Suprapubic skin (tissue), 4 donors: ENCODE measurements around the gene PHOX2A. TPM values are rescaled to one million over a fixed set of nuclear protein-coding genes. Genes with fewer than 3 reads are reported as not detected.

Source experiments
- DNase-seq, 2 donors: peaks; one replicate each; pipeline ENCODE4 v3.0.0-alpha.2; 2019; ENCODE audit warnings: low spot score in 2 of 2
- H3K27ac ChIP-seq: fragments of 200-600 bp; sonication (generic); one replicate; pipeline ENCODE4 v1.5.1; 2019
- H3K27me3 ChIP-seq: fragments of 200-600 bp; sonication (generic); one replicate; pipeline ENCODE4 v1.5.1; 2019
- H3K36me3 ChIP-seq: fragments of 200-600 bp; sonication (generic); one replicate; pipeline ENCODE4 v1.5.1; 2019
- H3K4me1 ChIP-seq: fragments of 200-600 bp; sonication (generic); one replicate; pipeline ENCODE4 v1.5.1; 2019
- H3K4me3 ChIP-seq: fragments of 200-600 bp; sonication (generic); one replicate; pipeline ENCODE4 v1.5.1; 2019; ENCODE audit warnings: mild to moderate bottlenecking
- H3K9me3 ChIP-seq: fragments of 200-600 bp; sonication (generic); one replicate; pipeline ENCODE4 v1.5.1; 2019
- CTCF ChIP-seq, 2 donors: fragments of 200-600 bp in 1 of 2; fragments of 450-650 bp in 1 of 2; sonication (generic) in 1 of 2; IDR thresholded peaks; one replicate each; pipeline ENCODE4 v1.5.1; 2016 to 2019; ENCODE audit warnings: antibody characterized with exemption in 2 of 2, mild to moderate bottlenecking in 1 of 2, moderate library complexity in 1 of 2
- EP300 ChIP-seq: sonication (generic); formaldehyde crosslinking; IDR thresholded peaks from one replicate; pipeline ENCODE4 v1.6.1; 2017; ENCODE audit warnings: antibody characterized with exemption
- POLR2A ChIP-seq, 2 donors: fragments of 450-650 bp; IDR thresholded peaks; one replicate each; pipeline ENCODE4 v1.6.1; 2017; ENCODE audit warnings: antibody characterized with exemption in 2 of 2, mild to moderate bottlenecking in 2 of 2, moderate library complexity in 2 of 2
- POLR2AphosphoS5 ChIP-seq, 3 donors: sonication (generic); formaldehyde crosslinking; IDR thresholded peaks; one replicate each; pipeline ENCODE4 v1.6.1; 2017; ENCODE audit warnings: antibody characterized with exemption in 3 of 3
- WGBS: methylation state at CpG from one replicate; pipeline ENCODE4 v1.1.5; 2018; 5-methylcytosine and 5-hydroxymethylcytosine counted together
- total RNA-seq, 4 donors: library from RNA; depleted of rRNA; stranded (reverse); fragments of >200 nt; gene quantifications; one replicate each; pipeline ENCODE4 v1.1.0, GENCODE V29; 2016

PHOX2A gene
- total RNA-seq, 4 donors from 2014 or later, result not detected

GRCh38 chr11:72236774-72237111 lies 7.2 kb downstream of the PHOX2A start:
- no peak for DNase-seq
- no peak overlapping the region for H3K4me3 ChIP-seq
- peaks cover 62% of the 10 kb centered on the region for H3K36me3 ChIP-seq
- peaks cover 44% of the 10 kb centered on the region for H3K4me1 ChIP-seq
- H3K27ac ChIP-seq, result no peak overlapping the region
- WGBS, result 76% methylated on average over 2 of the region's 2 CpGs
- no peak for TF ChIP-seq POLR2A (IDR thresholded peaks at IDR 0.05)
- no peaks in the 10 kb centered on the region for H3K9me3 ChIP-seq
- peaks cover 14% of the 10 kb centered on the region for H3K27me3 ChIP-seq

GRCh38 chr11:72236083-72236697 lies 7.8 kb downstream of the PHOX2A start:
- TF ChIP-seq POLR2AphosphoS5 (IDR thresholded peaks at IDR 0.05) (no peak), POLR2A (IDR thresholded peaks at IDR 0.05) (no peak), EP300 (no peak), CTCF (IDR thresholded peaks at IDR 0.05) (no peak)
- H3K36me3 ChIP-seq, result peaks cover 67% of the 10 kb centered on the region
- DNase-seq, result no peak

GRCh38 chr11:72235351-72236057 lies 8.5 kb downstream of the PHOX2A start:
- no peak overlapping the region for H3K27ac ChIP-seq
- no peaks in the 10 kb centered on the region for H3K9me3 ChIP-seq
- DNase-seq, result no peak
- H3K27me3 ChIP-seq, result peaks cover 2% of the 10 kb centered on the region
- WGBS, result 88% methylated on average over 10 of the region's 17 CpGs
- H3K4me3 ChIP-seq, result no peak overlapping the region
- peaks cover 74% of the 10 kb centered on the region for H3K36me3 ChIP-seq
- TF ChIP-seq POLR2AphosphoS5 (IDR thresholded peaks at IDR 0.05), result no peak
- no peak for TF ChIP-seq CTCF (IDR thresholded peaks at IDR 0.05)
- TF ChIP-seq POLR2A (IDR thresholded peaks at IDR 0.05), result no peak
- no peak for TF ChIP-seq EP300
- peaks cover 37% of the 10 kb centered on the region for H3K4me1 ChIP-seq

More at GRCh38 chr11:72236083-72236697, 7.8 kb downstream of the PHOX2A start:
- H3K9me3 ChIP-seq, result no peaks in the 10 kb centered on the region
- no peak overlapping the region for H3K27ac ChIP-seq
- peaks cover 9% of the 10 kb centered on the region for H3K27me3 ChIP-seq
- 69% methylated on average over 4 of the region's 4 CpGs for WGBS
- H3K4me1 ChIP-seq, result peaks cover 44% of the 10 kb centered on the region
- H3K4me3 ChIP-seq, result no peak overlapping the region

GRCh38 chr11:72234920-72235319 lies 9.1 kb downstream of the PHOX2A start:
- Histone ChIP-seq H3K27ac (no peak overlapping the region), H3K9me3 (no peaks in the 10 kb centered on the region), H3K4me3 (no peak overlapping the region), H3K27me3 (no peaks in the 10 kb centered on the region), H3K4me1 (peaks cover 31% of the 10 kb centered on the region), H3K36me3 (peaks cover 80% of the 10 kb centered on the region)
- DNase-seq, result no peak
- TF ChIP-seq POLR2AphosphoS5 (IDR thresholded peaks at IDR 0.05), result no peak
- TF ChIP-seq EP300, result no peak
- no peak for TF ChIP-seq CTCF (IDR thresholded peaks at IDR 0.05)
- TF ChIP-seq POLR2A (IDR thresholded peaks at IDR 0.05), result no peak
- 89% methylated on average over 4 of the region's 4 CpGs for WGBS

GRCh38 chr11:72234514-72234830 lies 9.5 kb downstream of the PHOX2A start:
- Histone ChIP-seq H3K27me3 (no peaks in the 10 kb centered on the region), H3K36me3 (peaks cover 84% of the 10 kb centered on the region), H3K27ac (no peak overlapping the region), H3K9me3 (no peaks in the 10 kb centered on the region), H3K4me1 (peaks cover 27% of the 10 kb centered on the region), H3K4me3 (no peak overlapping the region)
- WGBS, result 83% methylated on average over 3 of the region's 3 CpGs
- no peak for TF ChIP-seq CTCF (IDR thresholded peaks at IDR 0.05)
- TF ChIP-seq POLR2AphosphoS5 (IDR thresholded peaks at IDR 0.05), result no peak
- TF ChIP-seq POLR2A (IDR thresholded peaks at IDR 0.05), result no peak
- TF ChIP-seq EP300, result no peak
- DNase-seq, result peak in 1 of 2 donors; percentile 21
